ENCODE measurements around the gene TBC1D5.

DNA sequence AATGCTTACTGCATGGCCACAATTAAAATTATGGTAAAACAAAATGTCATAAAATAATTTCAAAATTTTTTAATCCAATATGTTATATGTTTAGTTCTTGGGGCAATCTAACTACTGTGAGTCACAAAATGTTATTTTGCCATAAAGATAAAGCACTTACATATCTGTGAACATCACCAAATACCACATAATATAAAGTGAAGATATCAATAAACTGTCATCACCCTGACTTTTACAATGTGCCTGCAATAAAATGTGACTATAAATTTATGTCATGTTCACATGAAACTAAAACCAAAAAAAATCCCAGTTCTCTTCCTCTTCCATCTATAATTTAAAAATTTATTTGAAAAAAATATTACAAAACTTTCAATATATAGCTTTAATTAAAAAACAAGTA is 191.8 kb downstream of the TBC1D5 start:
- TF ChIP-seq, protein P1, sequence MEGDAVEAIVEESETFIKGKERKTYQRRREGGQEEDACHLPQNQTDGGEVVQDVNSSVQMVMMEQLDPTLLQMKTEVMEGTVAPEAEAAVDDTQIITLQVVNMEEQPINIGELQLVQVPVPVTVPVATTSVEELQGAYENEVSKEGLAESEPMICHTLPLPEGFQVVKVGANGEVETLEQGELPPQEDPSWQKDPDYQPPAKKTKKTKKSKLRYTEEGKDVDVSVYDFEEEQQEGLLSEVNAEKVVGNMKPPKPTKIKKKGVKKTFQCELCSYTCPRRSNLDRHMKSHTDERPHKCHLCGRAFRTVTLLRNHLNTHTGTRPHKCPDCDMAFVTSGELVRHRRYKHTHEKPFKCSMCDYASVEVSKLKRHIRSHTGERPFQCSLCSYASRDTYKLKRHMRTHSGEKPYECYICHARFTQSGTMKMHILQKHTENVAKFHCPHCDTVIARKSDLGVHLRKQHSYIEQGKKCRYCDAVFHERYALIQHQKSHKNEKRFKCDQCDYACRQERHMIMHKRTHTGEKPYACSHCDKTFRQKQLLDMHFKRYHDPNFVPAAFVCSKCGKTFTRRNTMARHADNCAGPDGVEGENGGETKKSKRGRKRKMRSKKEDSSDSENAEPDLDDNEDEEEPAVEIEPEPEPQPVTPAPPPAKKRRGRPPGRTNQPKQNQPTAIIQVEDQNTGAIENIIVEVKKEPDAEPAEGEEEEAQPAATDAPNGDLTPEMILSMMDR (IDR thresholded peaks at IDR 0.05; ENCODE audit: low read depth, low read length, poor library complexity, severe bottlenecking): no peak
- TF ChIP-seq EZH2phosphoT487 (IDR thresholded peaks at IDR 0.05; ENCODE audit: borderline replicate concordance, low read length): no peak
